Esophagus squamous epithelium (tissue), 4 donors: ENCODE measurements around the gene ZNF736.

ENCODE experiments used
- CTCF ChIP-seq, 6 experiments: fragments of 450-650 bp in 4 of 6; fragments of 200-600 bp in 2 of 6; sonication (generic) in 2 of 6; IDR thresholded peaks; one replicate each; pipeline ENCODE4 v1.5.1; 2016 to 2019; ENCODE audit warnings: antibody characterized with exemption in 6 of 6, mild to moderate bottlenecking in 4 of 6, moderate library complexity in 4 of 6
- POLR2A ChIP-seq, 4 donors: fragments of 450-650 bp; IDR thresholded peaks; one replicate each; pipeline ENCODE4 v1.6.1; 2017; ENCODE audit warnings: antibody characterized with exemption in 4 of 4, mild to moderate bottlenecking in 4 of 4, moderate library complexity in 3 of 4

GRCh38 chr7:64266341-64266919 lies 47.3 kb upstream of the ZNF736 start:
- TF ChIP-seq CTCF (IDR thresholded peaks at IDR 0.05) (no peak), POLR2A (IDR thresholded peaks at IDR 0.05) (no peak)
